OCI-LY7 (cell line): ENCODE measurements around the gene TMEM52B.

ENCODE experiments used
- CTCF ChIP-seq: fragments of 200-600 bp; sonication (generic); conservative IDR thresholded peaks from 2 replicates; pipeline ENCODE4 v1.5.1; 2014; ENCODE audit warnings: mild to moderate bottlenecking, antibody characterized with exemption, low read length, moderate library complexity, mixed read lengths
- EZH2phosphoT487 ChIP-seq: fragments of 200-600 bp; sonication (generic); IDR thresholded peaks from 2 replicates; pipeline ENCODE4 v1.6.1; 2018; ENCODE audit warnings: low read depth, borderline replicate concordance, mild to moderate bottlenecking, mixed run types, antibody characterized with exemption, low read length, moderate library complexity, mixed read lengths

GRCh38 chr12:10236720-10237119 lies 57.9 kb downstream of the TMEM52B start:
- TF ChIP-seq CTCF (no peak), EZH2phosphoT487 (no peak)
